ENCODE measurements around the gene DNAH10. TPM values are rescaled to one million over a fixed set of nuclear protein-coding genes. Genes with fewer than 3 reads are reported as not detected.

The DNAH10 gene
- total RNA-seq, 1 experiment from 2014 or later: 0.09 TPM

DNA sequence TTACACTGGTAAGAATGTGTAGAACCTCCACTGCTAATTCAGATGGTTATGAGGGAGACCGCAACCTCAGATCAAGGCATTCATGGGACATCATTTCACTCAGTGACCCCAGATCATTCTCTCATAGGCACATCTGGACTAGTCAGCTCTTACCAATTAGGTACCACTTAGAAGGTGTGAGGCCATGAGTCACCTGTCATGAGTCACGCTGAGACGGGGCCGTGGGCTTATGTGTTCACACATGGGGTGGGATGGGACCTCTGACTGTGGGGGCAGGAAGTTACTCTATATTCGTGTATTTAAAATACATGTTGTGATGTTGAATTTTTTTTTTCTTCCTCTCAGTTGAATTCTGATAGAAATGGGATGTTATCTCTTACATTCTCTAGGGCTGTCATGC, 154.6 kb downstream of the DNAH10 start:
- Mint-ChIP-seq H3K4me3 (no peak overlapping the region), H3K36me3 (peaks cover 4% of the 10 kb centered on the region), H3K27ac (no peak overlapping the region), H3K27me3 (ENCODE audit: low read depth) (peaks cover 7% of the 10 kb centered on the region), H3K4me1 (peaks cover 7% of the 10 kb centered on the region), H3K9me3 (peaks cover 4% of the 10 kb centered on the region)
- POLR2A ChIA-PET: no interaction called here
- TF ChIP-seq CBFB (CRISPR knock-in tag; IDR thresholded peaks at IDR 0.05; ENCODE audit: low read depth) (no peak), ZNF281 (CRISPR knock-in tag; IDR thresholded peaks at IDR 0.05) (no peak)
- TF ChIP-seq, protein P1, sequence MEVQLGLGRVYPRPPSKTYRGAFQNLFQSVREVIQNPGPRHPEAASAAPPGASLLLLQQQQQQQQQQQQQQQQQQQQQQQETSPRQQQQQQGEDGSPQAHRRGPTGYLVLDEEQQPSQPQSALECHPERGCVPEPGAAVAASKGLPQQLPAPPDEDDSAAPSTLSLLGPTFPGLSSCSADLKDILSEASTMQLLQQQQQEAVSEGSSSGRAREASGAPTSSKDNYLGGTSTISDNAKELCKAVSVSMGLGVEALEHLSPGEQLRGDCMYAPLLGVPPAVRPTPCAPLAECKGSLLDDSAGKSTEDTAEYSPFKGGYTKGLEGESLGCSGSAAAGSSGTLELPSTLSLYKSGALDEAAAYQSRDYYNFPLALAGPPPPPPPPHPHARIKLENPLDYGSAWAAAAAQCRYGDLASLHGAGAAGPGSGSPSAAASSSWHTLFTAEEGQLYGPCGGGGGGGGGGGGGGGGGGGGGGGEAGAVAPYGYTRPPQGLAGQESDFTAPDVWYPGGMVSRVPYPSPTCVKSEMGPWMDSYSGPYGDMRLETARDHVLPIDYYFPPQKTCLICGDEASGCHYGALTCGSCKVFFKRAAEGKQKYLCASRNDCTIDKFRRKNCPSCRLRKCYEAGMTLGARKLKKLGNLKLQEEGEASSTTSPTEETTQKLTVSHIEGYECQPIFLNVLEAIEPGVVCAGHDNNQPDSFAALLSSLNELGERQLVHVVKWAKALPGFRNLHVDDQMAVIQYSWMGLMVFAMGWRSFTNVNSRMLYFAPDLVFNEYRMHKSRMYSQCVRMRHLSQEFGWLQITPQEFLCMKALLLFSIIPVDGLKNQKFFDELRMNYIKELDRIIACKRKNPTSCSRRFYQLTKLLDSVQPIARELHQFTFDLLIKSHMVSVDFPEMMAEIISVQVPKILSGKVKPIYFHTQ (CRISPR knock-in tag; IDR thresholded peaks at IDR 0.05): no peak
- TF ChIP-seq, protein P2, sequence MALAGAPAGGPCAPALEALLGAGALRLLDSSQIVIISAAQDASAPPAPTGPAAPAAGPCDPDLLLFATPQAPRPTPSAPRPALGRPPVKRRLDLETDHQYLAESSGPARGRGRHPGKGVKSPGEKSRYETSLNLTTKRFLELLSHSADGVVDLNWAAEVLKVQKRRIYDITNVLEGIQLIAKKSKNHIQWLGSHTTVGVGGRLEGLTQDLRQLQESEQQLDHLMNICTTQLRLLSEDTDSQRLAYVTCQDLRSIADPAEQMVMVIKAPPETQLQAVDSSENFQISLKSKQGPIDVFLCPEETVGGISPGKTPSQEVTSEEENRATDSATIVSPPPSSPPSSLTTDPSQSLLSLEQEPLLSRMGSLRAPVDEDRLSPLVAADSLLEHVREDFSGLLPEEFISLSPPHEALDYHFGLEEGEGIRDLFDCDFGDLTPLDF (CRISPR knock-in tag; IDR thresholded peaks at IDR 0.05): no peak
- no peak for DNase-seq (ENCODE audit: low spot score)
- CTCF ChIA-PET: interaction anchor here (1.2 kb wide), 1 partner anchor 11 kb away, joined by 3 read pairs; no protein-coding TSS in a partner anchor
- ATAC-seq: no peak

GRCh38 chr12:123917337-123917850, 155.3 kb downstream of the DNAH10 start:
- Mint-ChIP-seq H3K36me3 (peaks cover 4% of the 10 kb centered on the region), H3K4me1 (peaks cover 7% of the 10 kb centered on the region), H3K27ac (no peak overlapping the region), H3K9me3 (peaks cover 4% of the 10 kb centered on the region), H3K4me3 (no peak overlapping the region), H3K27me3 (ENCODE audit: low read depth) (peaks cover 7% of the 10 kb centered on the region)
- no peak for ATAC-seq
- ChIA-PET CTCF (no interaction called here), POLR2A (no interaction called here)
- TF ChIP-seq NR2C2 (CRISPR knock-in tag; IDR thresholded peaks at IDR 0.05) (no peak), ZNF263 (CRISPR knock-in tag; IDR thresholded peaks at IDR 0.05; ENCODE audit: low read depth) (peak; percentile 40; the same call in 1 of the 2 replicates)
- no peak for DNase-seq (ENCODE audit: low spot score)

GRCh38 chr12:123919980-123920360, 157.9 kb downstream of the DNAH10 start:
- CTCF ChIA-PET: no interaction called here
- Mint-ChIP-seq H3K36me3 (no peaks in the 10 kb centered on the region), H3K27ac (no peak overlapping the region), H3K9me3 (no peaks in the 10 kb centered on the region), H3K27me3 (ENCODE audit: low read depth) (no peaks in the 10 kb centered on the region; the same call in none of the 2 replicates), H3K4me3 (no peak overlapping the region), H3K4me1 (peaks cover 6% of the 10 kb centered on the region)
- POLR2A ChIA-PET: no interaction called here
- TF ChIP-seq ZBTB21 (CRISPR knock-in tag; IDR thresholded peaks at IDR 0.05; ENCODE audit: borderline replicate concordance) (no peak), TEAD1 (CRISPR knock-in tag; IDR thresholded peaks at IDR 0.05) (no peak), ZMAT4 (CRISPR knock-in tag; IDR thresholded peaks at IDR 0.05) (no peak), JAZF1 (CRISPR knock-in tag; IDR thresholded peaks at IDR 0.05) (no peak)
- ATAC-seq: no peak
- no peak for DNase-seq (ENCODE audit: low spot score)

DNA sequence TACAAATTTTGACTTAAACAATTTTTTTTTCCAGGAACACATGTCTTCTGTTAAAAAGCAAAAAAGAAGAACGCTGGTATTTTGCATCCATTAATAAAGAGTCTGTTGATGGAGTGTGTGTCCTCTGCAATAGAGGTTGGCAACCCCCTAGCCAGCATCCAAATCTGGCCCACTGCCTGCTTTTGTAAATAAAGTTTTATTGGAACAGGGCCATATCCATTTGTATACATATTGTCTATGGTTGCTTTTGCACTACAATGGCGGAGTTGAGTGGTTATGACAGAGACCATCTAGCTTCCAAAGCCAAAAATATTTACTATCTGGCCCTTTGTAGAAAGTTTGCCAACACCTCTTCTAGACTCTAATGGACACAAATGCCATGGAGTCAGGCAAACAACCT, 160.9 kb downstream of the DNAH10 start:
- H3K36me3 Mint-ChIP-seq: no peaks in the 10 kb centered on the region
- DNase-seq (ENCODE audit: low spot score) (no peak), ATAC-seq (no peak)
- H3K27me3 Mint-ChIP-seq (ENCODE audit: low read depth): no peaks in the 10 kb centered on the region; the same call in 1 of the 2 replicates
- H3K4me1 Mint-ChIP-seq: no peaks in the 10 kb centered on the region
- ChIA-PET CTCF (interaction anchor here (0.8 kb wide), 1 partner anchor 18 kb away, joined by 4 read pairs; no protein-coding TSS in a partner anchor), POLR2A (no interaction called here)
- H3K27ac Mint-ChIP-seq: no peak overlapping the region; the same call in 1 of the 2 replicates
- H3K9me3 Mint-ChIP-seq: no peaks in the 10 kb centered on the region
- H3K4me3 Mint-ChIP-seq: no peak overlapping the region
- no peak for TF ChIP-seq CTCF (IDR thresholded peaks at IDR 0.05)
- TF ChIP-seq, protein P3, sequence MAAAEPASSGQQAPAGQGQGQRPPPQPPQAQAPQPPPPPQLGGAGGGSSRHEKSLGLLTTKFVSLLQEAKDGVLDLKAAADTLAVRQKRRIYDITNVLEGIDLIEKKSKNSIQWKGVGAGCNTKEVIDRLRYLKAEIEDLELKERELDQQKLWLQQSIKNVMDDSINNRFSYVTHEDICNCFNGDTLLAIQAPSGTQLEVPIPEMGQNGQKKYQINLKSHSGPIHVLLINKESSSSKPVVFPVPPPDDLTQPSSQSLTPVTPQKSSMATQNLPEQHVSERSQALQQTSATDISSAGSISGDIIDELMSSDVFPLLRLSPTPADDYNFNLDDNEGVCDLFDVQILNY (CRISPR knock-in tag; IDR thresholded peaks at IDR 0.05): no peak
- TF ChIP-seq, protein P4, sequence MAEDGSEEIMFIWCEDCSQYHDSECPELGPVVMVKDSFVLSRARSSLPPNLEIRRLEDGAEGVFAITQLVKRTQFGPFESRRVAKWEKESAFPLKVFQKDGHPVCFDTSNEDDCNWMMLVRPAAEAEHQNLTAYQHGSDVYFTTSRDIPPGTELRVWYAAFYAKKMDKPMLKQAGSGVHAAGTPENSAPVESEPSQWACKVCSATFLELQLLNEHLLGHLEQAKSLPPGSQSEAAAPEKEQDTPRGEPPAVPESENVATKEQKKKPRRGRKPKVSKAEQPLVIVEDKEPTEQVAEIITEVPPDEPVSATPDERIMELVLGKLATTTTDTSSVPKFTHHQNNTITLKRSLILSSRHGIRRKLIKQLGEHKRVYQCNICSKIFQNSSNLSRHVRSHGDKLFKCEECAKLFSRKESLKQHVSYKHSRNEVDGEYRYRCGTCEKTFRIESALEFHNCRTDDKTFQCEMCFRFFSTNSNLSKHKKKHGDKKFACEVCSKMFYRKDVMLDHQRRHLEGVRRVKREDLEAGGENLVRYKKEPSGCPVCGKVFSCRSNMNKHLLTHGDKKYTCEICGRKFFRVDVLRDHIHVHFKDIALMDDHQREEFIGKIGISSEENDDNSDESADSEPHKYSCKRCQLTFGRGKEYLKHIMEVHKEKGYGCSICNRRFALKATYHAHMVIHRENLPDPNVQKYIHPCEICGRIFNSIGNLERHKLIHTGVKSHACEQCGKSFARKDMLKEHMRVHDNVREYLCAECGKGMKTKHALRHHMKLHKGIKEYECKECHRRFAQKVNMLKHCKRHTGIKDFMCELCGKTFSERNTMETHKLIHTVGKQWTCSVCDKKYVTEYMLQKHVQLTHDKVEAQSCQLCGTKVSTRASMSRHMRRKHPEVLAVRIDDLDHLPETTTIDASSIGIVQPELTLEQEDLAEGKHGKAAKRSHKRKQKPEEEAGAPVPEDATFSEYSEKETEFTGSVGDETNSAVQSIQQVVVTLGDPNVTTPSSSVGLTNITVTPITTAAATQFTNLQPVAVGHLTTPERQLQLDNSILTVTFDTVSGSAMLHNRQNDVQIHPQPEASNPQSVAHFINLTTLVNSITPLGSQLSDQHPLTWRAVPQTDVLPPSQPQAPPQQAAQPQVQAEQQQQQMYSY (CRISPR knock-in tag; IDR thresholded peaks at IDR 0.05): no peak
- no peak for TF ChIP-seq ELF4 (CRISPR knock-in tag; IDR thresholded peaks at IDR 0.05; ENCODE audit: low read depth)
